Ascending aorta (tissue), 2 donors: Measurements from ENCODE around the gene WDR18. TPM values are rescaled to one million over a fixed set of nuclear protein-coding genes. Genes with fewer than 3 reads are reported as not detected.
A peak's percentile ranks its signal among the peaks of the same experiment; 100 is the strongest.

Source experiments
- DNase-seq, 2 donors: peaks; one replicate each; pipeline ENCODE4 v3.0.0-alpha.2; 2019; ENCODE audit warnings: low spot score in 2 of 2
- H3K27ac ChIP-seq, 2 donors: fragments of 200-600 bp; sonication (generic); one replicate each; pipeline ENCODE4 v1.5.1; 2016 to 2017; ENCODE audit warnings: mild to moderate bottlenecking in 1 of 2
- H3K27me3 ChIP-seq: fragments of 200-600 bp; sonication (generic); one replicate; pipeline ENCODE4 v1.5.1; 2017
- H3K36me3 ChIP-seq, 2 donors: fragments of 200-600 bp; sonication (generic); one replicate each; pipeline ENCODE4 v1.5.1; 2016
- H3K4me1 ChIP-seq, 2 donors: fragments of 200-600 bp; sonication (generic); one replicate each; pipeline ENCODE4 v1.5.1; 2016 to 2017; ENCODE audit warnings: mild to moderate bottlenecking in 1 of 2
- H3K4me3 ChIP-seq, 2 donors: fragments of 200-600 bp; sonication (generic); one replicate each; pipeline ENCODE4 v1.5.1; 2016 to 2017; ENCODE audit warnings: mild to moderate bottlenecking in 1 of 2
- H3K9me3 ChIP-seq, 2 donors: fragments of 200-600 bp; sonication (generic); one replicate each; pipeline ENCODE4 v1.5.1; 2016
- CTCF ChIP-seq, 3 experiments: fragments of 200-600 bp in 2 of 3; fragments of 450-650 bp in 1 of 3; sonication (generic) in 2 of 3; IDR thresholded peaks; one replicate each; pipeline ENCODE4 v1.5.1; 2016 to 2019; ENCODE audit warnings: antibody characterized with exemption in 3 of 3, mild to moderate bottlenecking in 1 of 3, moderate library complexity in 1 of 3
- intact Hi-C: fragments of 100-400 bp; cut with DNase I; formaldehyde crosslinking; loops from one replicate; pipeline ENCODE4 v1.15.1; 2023
- total RNA-seq: library from RNA; depleted of rRNA; stranded (reverse); fragments of >200 nt; gene quantifications from one replicate; pipeline ENCODE4 v1.1.0, GENCODE V29; 2016

The WDR18 gene
- total RNA-seq: 65.7 TPM

GRCh38 chr19:984165-984967, at the start of gene WDR18:
WDR18 (plus strand) TSS chr19:984345; CDS start chr19:984354, 9 bp downstream.
- peak within 1 kb of the TSS; percentile 83 to 84 for H3K27ac ChIP-seq
- peak in 2 of 3 experiments; percentile 11 to 27 for TF ChIP-seq CTCF (IDR thresholded peaks at IDR 0.05)
- H3K9me3 ChIP-seq: no peaks in the 10 kb centered on the region
- H3K4me1 ChIP-seq: peaks cover 12 to 18% of the 10 kb centered on the region in 2 donors
- DNase-seq: peak; percentile 57 to 96
- no peaks in the 10 kb centered on the region for H3K27me3 ChIP-seq
- intact Hi-C loops: loop anchor here (1.0 to 10.0 kb wide), 4 partner anchors 37 to 310 kb away; partner anchors contain the start of genes FSTL3, RNU6-2 and TMEM259
- peaks cover 10 to 26% of the 10 kb centered on the region in 2 donors for H3K36me3 ChIP-seq
- H3K4me3 ChIP-seq: peak within 1 kb of the TSS; percentile 63 to 73

GRCh38 chr19:934865-935479, 49.2 kb upstream of the WDR18 start:
- no peaks in the 10 kb centered on the region for H3K27me3 ChIP-seq
- H3K36me3 ChIP-seq: no peaks in the 10 kb centered on the region
- H3K9me3 ChIP-seq: no peaks in the 10 kb centered on the region
- H3K4me1 ChIP-seq: peaks cover 14 to 26% of the 10 kb centered on the region in 2 donors
- DNase-seq: peak; percentile 82 to 89
- intact Hi-C loops: no loop called here
- peak overlapping the region; percentile 68 to 90 for H3K27ac ChIP-seq
- H3K4me3 ChIP-seq: peak overlapping the region in 1 of 2 donors; percentile 3
- no peak for TF ChIP-seq CTCF (IDR thresholded peaks at IDR 0.05)

- DNase-seq: no peak
- intact Hi-C loops: no loop called here
- no peak for TF ChIP-seq CTCF (IDR thresholded peaks at IDR 0.05)
- H3K27ac ChIP-seq: no peak overlapping the region
- no peaks in the 10 kb centered on the region for H3K9me3 ChIP-seq
- no peaks in the 10 kb centered on the region for H3K36me3 ChIP-seq
- peaks cover 14 to 35% of the 10 kb centered on the region in 2 donors for H3K4me1 ChIP-seq
- no peaks in the 10 kb centered on the region for H3K27me3 ChIP-seq
- no peak overlapping the region for H3K4me3 ChIP-seq
These were observed 48.0 kb upstream of the WDR18 start for GRCh38 chr19:936175-936546.

- no peaks in the 10 kb centered on the region for H3K27me3 ChIP-seq
- peaks cover 14 to 41% of the 10 kb centered on the region in 2 donors for H3K4me1 ChIP-seq
- H3K36me3 ChIP-seq: no peaks in the 10 kb centered on the region
- no peaks in the 10 kb centered on the region for H3K9me3 ChIP-seq
- intact Hi-C loops: no loop called here
- no peak overlapping the region for H3K4me3 ChIP-seq
- no peak overlapping the region for H3K27ac ChIP-seq
- DNase-seq: no peak
- no peak for TF ChIP-seq CTCF (IDR thresholded peaks at IDR 0.05)
These were observed 46.9 kb upstream of the WDR18 start for GRCh38 chr19:937259-937694.

GRCh38 chr19:938233-938923, 45.8 kb upstream of the WDR18 start:
- Histone ChIP-seq H3K36me3 (no peaks in the 10 kb centered on the region), H3K4me3 (no peak overlapping the region), H3K27me3 (no peaks in the 10 kb centered on the region), H3K4me1 (peaks cover 8 to 31% of the 10 kb centered on the region in 2 donors), H3K27ac (no peak overlapping the region), H3K9me3 (no peaks in the 10 kb centered on the region)
- no peak for DNase-seq
- intact Hi-C loops: no loop called here
- TF ChIP-seq CTCF (IDR thresholded peaks at IDR 0.05): no peak
